ENCODE measurements around the gene TAS1R2. TPM values are rescaled to one million over a fixed set of nuclear protein-coding genes. Genes with fewer than 3 reads are reported as not detected.

Gene TAS1R2
- polyA plus RNA-seq, 2 donors, result 0.01 TPM; not detected in 1

DNA sequence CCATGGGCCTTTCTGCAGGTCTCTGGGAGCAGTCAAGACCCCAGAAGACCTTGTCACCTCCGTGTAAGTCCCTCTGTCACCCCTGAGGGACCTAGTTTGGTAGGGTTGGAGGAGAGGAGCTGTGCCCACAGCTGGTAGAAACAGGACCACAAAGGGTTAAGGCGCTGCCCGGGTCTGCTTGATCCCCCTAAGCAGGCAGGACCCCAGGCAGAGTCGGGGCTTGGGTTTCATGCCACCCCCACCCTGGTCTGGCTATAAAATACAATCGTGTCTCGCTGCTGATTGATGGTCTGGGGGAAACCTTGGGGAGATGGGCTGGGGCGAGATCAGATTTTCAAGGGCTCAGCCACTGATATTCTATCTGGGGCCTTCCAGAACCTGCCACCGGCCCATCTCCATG, 50.9 kb downstream of the TAS1R2 start:
- no peaks in the 10 kb centered on the region for H3K27me3 ChIP-seq (ENCODE audit: control insufficient read depth in 1 of 2, insufficient read depth in 2 of 2, low read length in 2 of 2)
- no peaks in the 10 kb centered on the region for H3K4me1 ChIP-seq (ENCODE audit: control insufficient read depth in 2 of 2, insufficient read depth in 2 of 2, low read length in 1 of 2)
- H3K27ac ChIP-seq (ENCODE audit: low read depth in 2 of 2, low read length in 1 of 2), result no peak overlapping the region
- WGBS, 2 donors, result 65 to 73% methylated on average over 8 of the region's 8 CpGs
- no peak overlapping the region for H3K4me3 ChIP-seq (ENCODE audit: low read depth in 1 of 2, low read length in 2 of 2)
- H3K9me3 ChIP-seq (ENCODE audit: control insufficient read depth in 2 of 2, insufficient read depth in 1 of 2, low read depth in 1 of 2, low read length in 1 of 2), result no peaks in the 10 kb centered on the region
- no peaks in the 10 kb centered on the region for H3K36me3 ChIP-seq (ENCODE audit: control insufficient read depth in 2 of 2, insufficient read depth in 2 of 2, low read length in 1 of 2)

DNA sequence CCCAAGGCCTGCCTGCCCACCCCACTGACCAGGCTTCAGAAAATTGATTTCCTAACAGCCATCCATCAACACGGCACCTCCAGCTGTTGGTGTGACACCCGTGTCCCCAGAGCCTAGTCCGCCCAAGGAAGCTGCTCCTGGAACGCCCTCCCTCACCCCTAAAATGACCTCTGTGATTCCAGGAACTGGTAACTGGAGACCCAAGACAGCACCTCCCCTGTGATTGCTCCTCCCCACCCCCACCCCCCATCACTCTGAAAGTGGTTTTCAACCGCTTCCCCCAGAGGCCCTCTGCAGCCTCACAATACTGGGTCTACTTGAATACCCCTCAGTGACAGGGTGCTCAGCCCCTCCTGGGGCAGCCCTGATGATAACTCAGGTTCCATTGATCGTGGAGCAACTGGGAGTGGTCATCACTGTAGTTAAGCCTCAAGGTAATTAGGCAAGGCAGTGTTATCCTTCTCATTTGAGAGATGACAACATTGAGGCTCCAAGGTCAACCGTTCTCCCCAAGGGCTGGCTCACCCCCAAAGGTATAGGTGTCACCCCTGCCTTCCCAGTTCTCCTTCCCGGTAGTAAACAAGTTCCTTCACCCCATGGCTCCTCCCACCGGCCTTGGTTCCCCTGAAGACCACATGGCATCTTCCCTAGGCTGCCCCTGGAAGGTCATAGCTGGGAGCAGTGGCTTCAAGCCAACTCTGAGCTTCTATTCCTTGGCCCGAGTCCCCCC, 52.0 kb downstream of the TAS1R2 start:
- no peaks in the 10 kb centered on the region for H3K9me3 ChIP-seq (ENCODE audit: control insufficient read depth in 2 of 2, insufficient read depth in 1 of 2, low read depth in 1 of 2, low read length in 1 of 2)
- H3K27ac ChIP-seq (ENCODE audit: low read depth in 2 of 2, low read length in 1 of 2), result no peak overlapping the region
- H3K36me3 ChIP-seq (ENCODE audit: control insufficient read depth in 2 of 2, insufficient read depth in 2 of 2, low read length in 1 of 2), result no peaks in the 10 kb centered on the region
- H3K4me1 ChIP-seq (ENCODE audit: control insufficient read depth in 2 of 2, insufficient read depth in 2 of 2, low read length in 1 of 2), result no peaks in the 10 kb centered on the region
- H3K27me3 ChIP-seq (ENCODE audit: control insufficient read depth in 1 of 2, insufficient read depth in 2 of 2, low read length in 2 of 2), result no peaks in the 10 kb centered on the region
- H3K4me3 ChIP-seq (ENCODE audit: low read depth in 1 of 2, low read length in 2 of 2), result no peak overlapping the region
- 59 to 72% methylated on average over 10 of the region's 10 CpGs for WGBS, 2 donors

DNA sequence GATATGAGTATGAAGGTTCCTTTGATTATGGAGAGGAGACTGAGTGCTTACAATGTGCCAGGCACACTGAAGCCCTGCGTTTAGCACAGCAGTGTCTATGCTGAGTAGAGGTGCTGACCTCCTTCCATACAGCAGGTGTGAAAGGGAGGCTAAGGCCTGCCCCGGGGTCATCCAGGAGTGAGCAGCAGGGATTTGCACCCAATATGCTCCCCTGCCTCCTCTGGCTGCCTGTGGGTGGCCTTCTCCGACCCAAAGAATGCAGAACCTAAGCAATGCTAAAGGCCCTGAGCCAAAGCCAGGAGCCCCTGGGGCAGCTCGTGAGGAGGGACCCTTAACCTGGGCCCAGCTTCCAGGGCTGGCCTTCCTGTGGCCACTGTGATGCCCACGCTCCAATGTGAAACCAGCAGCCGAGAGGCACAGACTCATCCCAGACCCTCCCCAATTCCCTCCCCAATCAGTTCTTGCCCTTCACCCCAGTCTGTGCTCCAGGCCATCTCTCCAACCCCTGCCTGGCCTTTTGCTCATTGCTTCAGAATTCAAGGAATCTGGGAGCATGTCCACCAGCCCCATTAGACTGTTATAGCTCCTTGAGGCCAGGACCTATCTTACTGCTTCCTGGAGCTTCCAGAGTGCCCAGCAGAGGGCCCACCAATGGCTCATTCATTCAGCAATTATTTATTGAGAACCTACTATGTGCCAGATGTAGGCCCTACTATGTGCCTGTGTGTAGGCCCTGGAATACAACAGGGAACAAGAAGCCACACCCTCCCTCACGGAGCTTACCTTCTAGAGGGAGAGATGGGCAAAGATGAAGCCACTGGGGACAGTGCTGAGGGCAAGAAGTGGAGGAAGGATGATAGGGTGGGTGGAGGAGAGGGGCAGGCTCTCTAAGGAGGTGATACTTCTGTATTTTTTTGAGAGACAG, 53.3 kb downstream of the TAS1R2 start:
- no peaks in the 10 kb centered on the region for H3K36me3 ChIP-seq (ENCODE audit: control insufficient read depth in 2 of 2, insufficient read depth in 2 of 2, low read length in 1 of 2)
- no peak overlapping the region for H3K4me3 ChIP-seq (ENCODE audit: low read depth in 1 of 2, low read length in 2 of 2)
- H3K27ac ChIP-seq (ENCODE audit: low read depth in 2 of 2, low read length in 1 of 2), result no peak overlapping the region
- WGBS, 2 donors, result 74 to 76% methylated on average over 7 of the region's 7 CpGs
- H3K4me1 ChIP-seq (ENCODE audit: control insufficient read depth in 2 of 2, insufficient read depth in 2 of 2, low read length in 1 of 2), result no peaks in the 10 kb centered on the region
- H3K27me3 ChIP-seq (ENCODE audit: control insufficient read depth in 1 of 2, insufficient read depth in 2 of 2, low read length in 2 of 2), result no peaks in the 10 kb centered on the region
- no peaks in the 10 kb centered on the region for H3K9me3 ChIP-seq (ENCODE audit: control insufficient read depth in 2 of 2, insufficient read depth in 1 of 2, low read depth in 1 of 2, low read length in 1 of 2)

DNA sequence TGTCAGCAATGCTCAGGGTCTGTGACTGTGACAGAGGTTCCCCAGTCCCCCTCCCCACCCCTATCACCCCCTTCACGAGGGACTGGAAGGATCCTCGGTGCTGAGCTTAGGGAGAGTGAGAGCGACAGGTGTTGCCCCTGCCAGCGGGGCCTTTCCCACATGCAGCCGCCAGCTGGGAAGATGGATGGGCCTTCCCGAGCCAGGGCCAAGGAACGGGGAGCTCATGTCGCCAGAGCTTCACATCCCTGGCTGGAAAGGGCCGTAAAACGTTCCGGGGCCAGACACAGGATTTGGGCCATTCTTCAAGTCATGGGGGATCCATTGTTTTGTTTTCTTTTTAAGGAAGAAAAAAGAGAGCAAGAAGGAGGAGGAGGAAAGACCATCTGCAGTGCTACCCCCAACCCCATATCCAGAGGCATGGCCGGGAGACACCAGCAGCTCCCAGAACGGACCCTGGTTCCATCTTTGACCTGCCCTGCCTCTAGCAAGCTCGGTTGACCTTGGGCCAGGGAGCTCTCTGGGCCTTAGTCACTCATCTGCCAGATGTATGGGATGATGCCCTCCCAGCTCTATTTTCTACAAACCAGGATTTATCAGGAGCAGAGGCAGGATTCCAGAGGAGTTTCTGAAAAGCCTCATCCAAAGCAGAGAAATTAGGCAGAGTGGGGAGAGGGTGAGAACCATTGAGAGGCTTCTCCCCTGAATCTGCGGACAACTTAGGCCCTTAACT, 54.1 kb downstream of the TAS1R2 start:
- Histone ChIP-seq H3K27ac (ENCODE audit: low read depth in 2 of 2, low read length in 1 of 2) (no peak overlapping the region), H3K27me3 (ENCODE audit: control insufficient read depth in 1 of 2, insufficient read depth in 2 of 2, low read length in 2 of 2) (no peaks in the 10 kb centered on the region), H3K4me1 (ENCODE audit: control insufficient read depth in 2 of 2, insufficient read depth in 2 of 2, low read length in 1 of 2) (no peaks in the 10 kb centered on the region), H3K4me3 (ENCODE audit: low read depth in 1 of 2, low read length in 2 of 2) (no peak overlapping the region), H3K36me3 (ENCODE audit: control insufficient read depth in 2 of 2, insufficient read depth in 2 of 2, low read length in 1 of 2) (no peaks in the 10 kb centered on the region), H3K9me3 (ENCODE audit: control insufficient read depth in 2 of 2, insufficient read depth in 1 of 2, low read depth in 1 of 2, low read length in 1 of 2) (no peaks in the 10 kb centered on the region)
- 54% methylated on average over 15 of the region's 15 CpGs for WGBS, 2 donors

DNA sequence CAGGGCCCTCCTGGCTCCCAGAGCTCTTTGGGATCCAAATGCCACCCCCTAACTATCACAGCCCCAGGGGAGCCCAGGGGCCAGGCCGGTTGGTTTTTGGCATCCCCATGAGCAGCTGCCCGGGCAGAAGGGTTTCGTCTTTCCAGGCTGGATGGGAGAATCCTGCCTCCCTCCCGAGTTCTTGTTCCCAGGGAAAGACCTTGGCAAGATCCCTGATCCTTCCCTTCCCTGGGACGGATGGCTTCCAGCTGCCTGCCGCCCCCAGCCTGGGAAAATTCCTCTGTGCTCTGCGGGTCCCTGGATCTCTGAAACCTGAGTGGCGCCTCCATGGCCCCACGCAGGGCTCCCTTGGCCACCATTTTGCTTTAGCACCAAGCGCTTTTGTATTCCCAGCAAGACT, 55.6 kb downstream of the TAS1R2 start:
- no peaks in the 10 kb centered on the region for H3K36me3 ChIP-seq (ENCODE audit: control insufficient read depth in 2 of 2, insufficient read depth in 2 of 2, low read length in 1 of 2)
- 39 to 43% methylated on average over 10 of the region's 10 CpGs for WGBS, 2 donors
- H3K27ac ChIP-seq (ENCODE audit: low read depth in 2 of 2, low read length in 1 of 2), result no peak overlapping the region

DNA sequence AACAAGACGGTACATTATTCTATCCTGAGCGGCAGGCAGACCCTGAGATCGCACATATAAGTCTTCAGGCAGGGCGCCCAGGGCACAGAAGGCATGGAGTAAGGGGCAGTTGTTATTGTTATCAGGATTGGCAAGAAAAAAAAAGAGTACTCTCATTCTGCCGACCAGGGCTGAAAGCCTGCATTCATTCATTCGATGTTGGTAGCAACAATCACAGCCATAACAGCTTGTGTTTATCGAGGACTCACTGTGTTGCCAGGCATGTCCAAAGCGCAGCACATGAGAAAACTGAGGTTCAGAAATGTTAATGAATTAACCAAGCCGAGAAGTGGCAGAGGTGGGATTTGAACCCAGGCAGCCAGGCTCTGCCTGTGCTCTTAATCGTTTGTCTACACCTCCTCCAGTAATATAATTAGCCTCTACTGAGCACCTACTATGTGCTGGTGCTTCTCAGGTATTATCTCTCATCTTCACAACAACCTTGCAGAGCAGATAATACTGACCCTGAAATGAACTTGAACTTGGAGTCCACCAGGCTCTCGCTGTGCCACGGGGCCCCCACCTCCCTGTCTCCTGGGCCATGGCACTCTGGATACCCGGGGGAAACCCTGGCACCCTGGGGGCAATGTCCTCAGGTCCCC, 56.2 kb downstream of the TAS1R2 start:
- H3K36me3 ChIP-seq (ENCODE audit: control insufficient read depth in 2 of 2, insufficient read depth in 2 of 2, low read length in 1 of 2), result no peaks in the 10 kb centered on the region
- no peak overlapping the region for H3K27ac ChIP-seq (ENCODE audit: low read depth in 2 of 2, low read length in 1 of 2)
- no peaks in the 10 kb centered on the region for H3K27me3 ChIP-seq (ENCODE audit: control insufficient read depth in 1 of 2, insufficient read depth in 2 of 2, low read length in 2 of 2)
- no peaks in the 10 kb centered on the region for H3K9me3 ChIP-seq (ENCODE audit: control insufficient read depth in 2 of 2, insufficient read depth in 1 of 2, low read depth in 1 of 2, low read length in 1 of 2)
- H3K4me1 ChIP-seq (ENCODE audit: control insufficient read depth in 2 of 2, insufficient read depth in 2 of 2, low read length in 1 of 2), result no peaks in the 10 kb centered on the region
- 55 to 59% methylated on average over 13 of the region's 13 CpGs for whole genome bisulfite sequencing, 2 donors
- H3K4me3 ChIP-seq (ENCODE audit: low read depth in 1 of 2, low read length in 2 of 2), result no peak overlapping the region

More for the DNA sequence above, 55.6 kb downstream of the TAS1R2 start:
- H3K4me1 ChIP-seq (ENCODE audit: control insufficient read depth in 2 of 2, insufficient read depth in 2 of 2, low read length in 1 of 2), result no peaks in the 10 kb centered on the region
- no peaks in the 10 kb centered on the region for H3K27me3 ChIP-seq (ENCODE audit: control insufficient read depth in 1 of 2, insufficient read depth in 2 of 2, low read length in 2 of 2)
- no peak overlapping the region for H3K4me3 ChIP-seq (ENCODE audit: low read depth in 1 of 2, low read length in 2 of 2)
- H3K9me3 ChIP-seq (ENCODE audit: control insufficient read depth in 2 of 2, insufficient read depth in 1 of 2, low read depth in 1 of 2, low read length in 1 of 2), result no peaks in the 10 kb centered on the region

DNA sequence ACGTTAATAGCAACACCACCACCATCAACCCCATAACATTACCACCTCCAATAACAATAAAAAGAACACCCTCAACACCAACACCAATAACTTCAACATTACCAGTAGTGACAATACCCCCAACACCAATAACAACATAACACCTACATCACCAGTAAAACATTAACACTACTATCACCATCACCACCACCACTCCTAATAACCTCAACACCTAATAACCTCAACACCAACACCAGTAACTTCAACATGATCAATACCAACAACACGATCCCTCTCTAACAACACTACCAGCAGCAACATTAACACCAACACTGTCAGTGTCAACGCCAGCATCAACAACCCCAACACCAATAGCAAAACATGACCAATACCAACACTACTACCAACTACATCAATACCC, 57.2 kb downstream of the TAS1R2 start:
- no peaks in the 10 kb centered on the region for H3K4me1 ChIP-seq (ENCODE audit: control insufficient read depth in 2 of 2, insufficient read depth in 2 of 2, low read length in 1 of 2)
- 84% methylated on average over 3 of the region's 3 CpGs for WGBS, 2 donors
- no peaks in the 10 kb centered on the region for H3K9me3 ChIP-seq (ENCODE audit: control insufficient read depth in 2 of 2, insufficient read depth in 1 of 2, low read depth in 1 of 2, low read length in 1 of 2)
- no peak overlapping the region for H3K27ac ChIP-seq (ENCODE audit: low read depth in 2 of 2, low read length in 1 of 2)
- no peak overlapping the region for H3K4me3 ChIP-seq (ENCODE audit: low read depth in 1 of 2, low read length in 2 of 2)
- no peaks in the 10 kb centered on the region for H3K36me3 ChIP-seq (ENCODE audit: control insufficient read depth in 2 of 2, insufficient read depth in 2 of 2, low read length in 1 of 2)
- no peaks in the 10 kb centered on the region for H3K27me3 ChIP-seq (ENCODE audit: control insufficient read depth in 1 of 2, insufficient read depth in 2 of 2, low read length in 2 of 2)

DNA sequence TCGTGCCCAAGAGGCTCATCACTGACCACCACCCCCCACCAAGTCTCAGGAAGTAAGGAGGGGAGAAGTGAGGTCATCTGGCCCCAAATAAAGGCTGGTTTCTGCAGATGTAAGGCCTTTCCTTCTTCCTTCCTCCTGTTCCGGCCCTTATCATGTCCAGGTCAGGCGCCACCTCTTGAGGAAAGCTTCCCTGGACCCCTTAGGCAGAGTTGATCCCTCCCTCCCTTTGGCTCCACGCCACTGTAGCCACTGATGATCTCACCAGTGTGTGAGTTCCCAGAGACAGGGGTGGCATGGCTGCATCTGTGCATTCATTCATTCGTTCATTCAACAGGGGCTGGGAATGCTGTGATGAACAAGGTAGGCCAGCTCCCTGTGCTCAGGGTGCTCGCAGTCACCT, 59.2 kb downstream of the TAS1R2 start:
- H3K27ac ChIP-seq (ENCODE audit: low read depth in 2 of 2, low read length in 1 of 2), result no peak overlapping the region
- no peaks in the 10 kb centered on the region for H3K36me3 ChIP-seq (ENCODE audit: control insufficient read depth in 2 of 2, insufficient read depth in 2 of 2, low read length in 1 of 2)
- no peaks in the 10 kb centered on the region for H3K4me1 ChIP-seq (ENCODE audit: control insufficient read depth in 2 of 2, insufficient read depth in 2 of 2, low read length in 1 of 2)
- H3K27me3 ChIP-seq (ENCODE audit: control insufficient read depth in 1 of 2, insufficient read depth in 2 of 2, low read length in 2 of 2), result no peaks in the 10 kb centered on the region
- 79 to 80% methylated on average over 6 of the region's 6 CpGs for WGBS, 2 donors
- H3K4me3 ChIP-seq (ENCODE audit: low read depth in 1 of 2, low read length in 2 of 2), result no peak overlapping the region
- no peaks in the 10 kb centered on the region for H3K9me3 ChIP-seq (ENCODE audit: control insufficient read depth in 2 of 2, insufficient read depth in 1 of 2, low read depth in 1 of 2, low read length in 1 of 2)

DNA sequence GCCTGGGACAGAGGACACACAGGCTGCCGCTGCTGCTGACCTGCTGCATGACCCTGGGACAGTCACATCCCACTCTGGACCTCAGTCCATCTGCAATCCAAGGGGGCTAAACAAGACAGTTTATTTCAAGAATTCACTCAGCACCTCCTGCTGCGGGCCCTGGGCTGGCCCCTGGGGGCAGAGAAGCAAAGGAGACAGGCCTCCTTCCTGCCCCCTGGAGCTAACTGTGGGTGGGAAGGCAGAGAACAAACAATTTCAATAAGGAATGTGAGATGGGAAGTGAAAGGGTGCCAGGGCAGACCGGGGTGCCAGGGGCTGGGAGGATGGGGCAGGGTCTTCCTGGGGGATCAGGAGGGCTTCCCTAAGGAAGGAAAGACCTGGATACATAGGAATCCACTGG, 60.0 kb downstream of the TAS1R2 start:
- H3K27me3 ChIP-seq (ENCODE audit: control insufficient read depth in 1 of 2, insufficient read depth in 2 of 2, low read length in 2 of 2), result no peaks in the 10 kb centered on the region
- no peaks in the 10 kb centered on the region for H3K36me3 ChIP-seq (ENCODE audit: control insufficient read depth in 2 of 2, insufficient read depth in 2 of 2, low read length in 1 of 2)
- 60 to 66% methylated on average over 3 of the region's 3 CpGs for WGBS, 2 donors
- no peak overlapping the region for H3K4me3 ChIP-seq (ENCODE audit: low read depth in 1 of 2, low read length in 2 of 2)
- H3K4me1 ChIP-seq (ENCODE audit: control insufficient read depth in 2 of 2, insufficient read depth in 2 of 2, low read length in 1 of 2), result no peaks in the 10 kb centered on the region
- no peak overlapping the region for H3K27ac ChIP-seq (ENCODE audit: low read depth in 2 of 2, low read length in 1 of 2)
- no peaks in the 10 kb centered on the region for H3K9me3 ChIP-seq (ENCODE audit: control insufficient read depth in 2 of 2, insufficient read depth in 1 of 2, low read depth in 1 of 2, low read length in 1 of 2)

All from esophagus (tissue), 2 donors.